ENCODE results near the gene NUDT14. TPM values are rescaled to one million over a fixed set of nuclear protein-coding genes. Genes with fewer than 3 reads are reported as not detected.
A peak's percentile ranks its signal among the peaks of the same experiment; 100 is the strongest.

NUDT14 gene
- total RNA-seq, 2 donors from 2014 or later, result 32.9 to 36.5 TPM

DNA sequence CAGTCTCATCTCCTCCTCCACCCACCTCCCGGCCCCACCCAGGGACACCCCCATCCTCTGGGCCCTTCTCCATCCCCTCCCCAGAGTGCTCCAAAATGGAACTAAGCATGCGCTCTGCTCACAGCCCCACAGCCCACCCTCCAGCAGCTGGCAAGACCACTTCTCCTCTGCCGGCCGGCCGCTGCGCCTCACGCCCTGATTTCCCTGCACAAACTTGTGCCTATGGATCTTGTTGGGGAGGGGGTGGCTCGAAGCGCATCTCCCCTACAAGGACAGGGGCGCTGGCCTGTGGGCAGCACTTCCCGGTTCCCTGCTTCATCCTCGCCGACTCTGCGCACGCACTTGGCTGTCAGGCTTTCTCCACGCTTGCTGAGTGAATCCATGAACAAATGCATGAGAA is 19.5 kb upstream of the NUDT14 start:
- Histone ChIP-seq H3K27me3 (replicated peaks; ENCODE audit: insufficient read depth) (peaks cover 4% of the 10 kb centered on the region), H3K4me1 (replicated peaks) (no peaks in the 10 kb centered on the region)
- TF ChIP-seq, protein P1, sequence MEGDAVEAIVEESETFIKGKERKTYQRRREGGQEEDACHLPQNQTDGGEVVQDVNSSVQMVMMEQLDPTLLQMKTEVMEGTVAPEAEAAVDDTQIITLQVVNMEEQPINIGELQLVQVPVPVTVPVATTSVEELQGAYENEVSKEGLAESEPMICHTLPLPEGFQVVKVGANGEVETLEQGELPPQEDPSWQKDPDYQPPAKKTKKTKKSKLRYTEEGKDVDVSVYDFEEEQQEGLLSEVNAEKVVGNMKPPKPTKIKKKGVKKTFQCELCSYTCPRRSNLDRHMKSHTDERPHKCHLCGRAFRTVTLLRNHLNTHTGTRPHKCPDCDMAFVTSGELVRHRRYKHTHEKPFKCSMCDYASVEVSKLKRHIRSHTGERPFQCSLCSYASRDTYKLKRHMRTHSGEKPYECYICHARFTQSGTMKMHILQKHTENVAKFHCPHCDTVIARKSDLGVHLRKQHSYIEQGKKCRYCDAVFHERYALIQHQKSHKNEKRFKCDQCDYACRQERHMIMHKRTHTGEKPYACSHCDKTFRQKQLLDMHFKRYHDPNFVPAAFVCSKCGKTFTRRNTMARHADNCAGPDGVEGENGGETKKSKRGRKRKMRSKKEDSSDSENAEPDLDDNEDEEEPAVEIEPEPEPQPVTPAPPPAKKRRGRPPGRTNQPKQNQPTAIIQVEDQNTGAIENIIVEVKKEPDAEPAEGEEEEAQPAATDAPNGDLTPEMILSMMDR (IDR thresholded peaks at IDR 0.05), result no peak
- no peak for TF ChIP-seq POLR2A (IDR thresholded peaks at IDR 0.05)
- TF ChIP-seq POLR2AphosphoS5 (IDR thresholded peaks at IDR 0.05), result no peak

DNA sequence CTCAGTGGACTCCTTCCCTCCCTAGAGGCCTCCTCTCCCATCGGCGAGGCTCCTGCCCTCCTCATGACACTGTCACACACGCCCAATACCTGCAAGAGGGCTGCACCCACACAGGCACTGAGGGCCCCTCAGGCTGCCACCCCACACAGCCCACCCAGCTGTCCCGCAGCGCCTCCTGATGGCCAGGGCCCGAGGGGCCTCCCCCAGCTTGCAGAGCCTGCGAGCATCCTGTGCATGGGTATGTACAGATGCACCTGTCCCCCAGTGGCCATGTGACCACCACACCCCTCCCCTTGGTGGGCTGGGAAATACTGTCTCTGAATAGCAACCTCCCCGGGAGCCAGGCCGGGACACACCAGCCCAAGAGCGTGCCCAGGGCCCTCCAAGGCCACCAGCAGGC is 19.0 kb upstream of the NUDT14 start:
- Histone ChIP-seq H3K36me3 (no peaks in the 10 kb centered on the region), H3K4me3 (no peak overlapping the region), H3K4me1 (replicated peaks) (no peaks in the 10 kb centered on the region), H3K27ac (no peak overlapping the region), H3K9me3 (no peaks in the 10 kb centered on the region), H3K27me3 (replicated peaks; ENCODE audit: insufficient read depth) (peaks cover 7% of the 10 kb centered on the region)
- TF ChIP-seq, protein P1 (IDR thresholded peaks at IDR 0.05), result no peak
- TF ChIP-seq POLR2A (IDR thresholded peaks at IDR 0.05) (no peak), POLR2AphosphoS5 (IDR thresholded peaks at IDR 0.05) (no peak)
- intact Hi-C loops (cut with DNase I), result loop anchor here (5.0 to 10.0 kb wide), 2 partner anchors 82 to 105 kb away; no protein-coding TSS in a partner anchor
- DNase-seq (ENCODE audit: low spot score), result no peak
- 70% methylated on average over 5 of the region's 10 CpGs for WGBS

More for the DNA sequence above, 19.5 kb upstream of the NUDT14 start:
- Histone ChIP-seq H3K27ac (no peak overlapping the region), H3K9me3 (no peaks in the 10 kb centered on the region), H3K4me3 (no peak overlapping the region), H3K36me3 (no peaks in the 10 kb centered on the region)
- intact Hi-C loops (cut with DNase I), result loop anchor here (5.0 to 10.0 kb wide), 2 partner anchors 82 to 106 kb away; no protein-coding TSS in a partner anchor
- no peak for DNase-seq (ENCODE audit: low spot score)
- WGBS, result 67% methylated on average over 16 of the region's 16 CpGs

DNA sequence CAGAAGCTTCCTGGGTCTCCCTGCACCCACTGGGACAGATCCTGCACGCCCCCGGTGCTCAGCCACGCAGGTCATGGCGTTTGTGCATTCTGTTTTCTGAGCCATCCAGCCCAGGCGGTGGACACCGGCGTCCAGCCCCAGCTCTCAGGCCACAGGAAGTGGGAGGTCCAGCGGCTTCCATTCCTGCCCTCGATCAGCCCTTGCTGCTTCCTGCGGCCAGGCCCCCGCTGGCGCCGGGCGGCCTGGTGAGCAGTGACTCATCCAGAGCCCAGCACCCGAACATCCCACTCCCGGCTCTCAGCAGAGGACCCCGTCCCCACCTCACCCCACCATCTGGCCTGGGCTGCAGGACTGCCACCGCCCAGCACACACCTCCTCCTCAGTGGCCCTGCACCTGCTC is 18.0 kb upstream of the NUDT14 start:
- DNase-seq (ENCODE audit: low spot score), result no peak
- intact Hi-C loops (cut with DNase I), result no loop called here
- 70% methylated on average over 5 of the region's 18 CpGs for WGBS
- H3K9me3 ChIP-seq, result no peaks in the 10 kb centered on the region
- H3K27me3 ChIP-seq (replicated peaks; ENCODE audit: insufficient read depth), result peaks cover 7% of the 10 kb centered on the region
- H3K4me1 ChIP-seq (replicated peaks), result no peaks in the 10 kb centered on the region
- H3K36me3 ChIP-seq, result no peaks in the 10 kb centered on the region
- TF ChIP-seq, protein P1 (IDR thresholded peaks at IDR 0.05), result no peak
- TF ChIP-seq POLR2A (IDR thresholded peaks at IDR 0.05) (no peak), POLR2AphosphoS5 (IDR thresholded peaks at IDR 0.05) (no peak)
- H3K4me3 ChIP-seq, result no peak overlapping the region
- no peak overlapping the region for H3K27ac ChIP-seq

DNA sequence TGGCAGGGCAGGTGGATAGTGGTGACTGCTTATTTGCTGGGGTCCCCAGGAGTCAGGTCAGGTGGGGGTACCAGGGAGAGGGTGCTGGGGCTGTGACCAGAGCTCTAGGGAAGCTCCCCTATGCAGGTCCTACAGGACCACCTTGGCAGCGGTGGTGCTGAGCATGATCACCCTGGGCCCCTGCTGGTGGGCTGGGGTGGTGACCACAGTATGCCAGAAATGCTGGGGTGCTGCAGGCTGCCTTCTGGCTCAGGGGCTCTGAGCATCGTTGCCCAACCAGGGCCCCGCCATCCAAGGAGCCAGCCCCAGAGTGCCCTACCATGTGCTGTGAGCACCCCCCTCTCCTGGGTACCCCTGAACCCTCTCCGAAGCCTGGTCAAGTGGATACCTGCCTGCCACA is 17.5 kb upstream of the NUDT14 start:
- Histone ChIP-seq H3K27me3 (replicated peaks; ENCODE audit: insufficient read depth) (peaks cover 7% of the 10 kb centered on the region), H3K27ac (no peak overlapping the region)

DNA sequence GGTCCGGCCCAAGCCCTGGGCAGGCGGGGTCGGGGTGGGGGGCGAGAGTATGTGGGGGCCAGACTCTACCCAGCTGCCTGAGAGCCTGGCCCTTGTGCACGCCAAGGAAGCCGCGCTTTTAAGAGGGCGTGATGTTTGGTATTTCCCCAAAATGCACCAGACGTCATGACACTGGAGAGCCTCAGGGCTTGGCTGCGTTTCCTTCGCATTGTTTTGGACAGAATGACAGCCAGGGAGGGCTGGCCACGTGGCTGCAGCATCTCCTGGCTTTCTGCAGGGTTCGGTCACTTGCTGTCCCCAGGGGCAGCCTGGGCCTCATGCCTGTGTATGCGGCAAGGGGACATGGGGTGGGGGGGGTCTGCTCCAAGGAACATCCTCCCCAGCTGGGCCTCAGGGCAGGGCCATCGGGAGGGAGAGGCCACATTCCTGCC is 16.1 kb upstream of the NUDT14 start:
- intact Hi-C loops (cut with DNase I), result no loop called here
- Histone ChIP-seq H3K4me1 (replicated peaks) (no peaks in the 10 kb centered on the region), H3K27ac (no peak overlapping the region), H3K4me3 (no peak overlapping the region), H3K9me3 (no peaks in the 10 kb centered on the region), H3K36me3 (no peaks in the 10 kb centered on the region), H3K27me3 (replicated peaks; ENCODE audit: insufficient read depth) (peaks cover 7% of the 10 kb centered on the region)
- TF ChIP-seq POLR2AphosphoS5 (IDR thresholded peaks at IDR 0.05), result peak; percentile 21
- TF ChIP-seq, protein P1 (IDR thresholded peaks at IDR 0.05), result no peak
- no peak for DNase-seq (ENCODE audit: low spot score)
- WGBS, result 3% methylated on average over 15 of the region's 15 CpGs

More for the DNA sequence above, 17.5 kb upstream of the NUDT14 start:
- Histone ChIP-seq H3K9me3 (no peaks in the 10 kb centered on the region), H3K36me3 (no peaks in the 10 kb centered on the region), H3K4me1 (replicated peaks) (no peaks in the 10 kb centered on the region), H3K4me3 (no peak overlapping the region)
- DNase-seq (ENCODE audit: low spot score), result no peak
- intact Hi-C loops (cut with DNase I), result no loop called here
- 86% methylated on average over 4 of the region's 4 CpGs for WGBS
- no peak for TF ChIP-seq POLR2A (IDR thresholded peaks at IDR 0.05)
- TF ChIP-seq, protein P1 (IDR thresholded peaks at IDR 0.05), result no peak

Measured in prostate gland (tissue), 2 donors.